ENCODE measurements around the gene STRN. TPM values are rescaled to one million over a fixed set of nuclear protein-coding genes. Genes with fewer than 3 reads are reported as not detected.

Gene STRN
- total and polyA plus RNA-seq, 10 of the 15 experiments (the other 5 are each of a cell fraction or from before 2014, with no cell fraction given) = 1.00 to 19.2 (median 9.1) TPM

- Histone ChIP-seq H3K79me2 (ENCODE audit: control insufficient read depth, insufficient read depth, low read length) (no peaks in the 10 kb centered on the region), H3K4me3 (no peak overlapping the region), H4K20me1 (ENCODE audit: control insufficient read depth, insufficient read depth) (no peaks in the 10 kb centered on the region), H3K27me3 (replicated peaks in 1 of 2; ENCODE audit: control insufficient read depth in 2 of 2, insufficient read depth in 2 of 2, low read length in 1 of 2) (no peaks in the 10 kb centered on the region), H3K27ac (ENCODE audit: control insufficient read depth, insufficient read depth) (no peak overlapping the region), H3K4me2 (ENCODE audit: control insufficient read depth, insufficient read depth) (no peak overlapping the region), H3K9me3 (replicated peaks; ENCODE audit: control insufficient read depth, insufficient read depth, low read length) (no peaks in the 10 kb centered on the region), H3K4me1 (ENCODE audit: control insufficient read depth, insufficient read depth, low read length) (peaks cover 6% of the 10 kb centered on the region; the same call in 1 of the 2 replicates), H3K9ac (ENCODE audit: control insufficient read depth, insufficient read depth, low read length) (no peak overlapping the region), H2AFZ (ENCODE audit: control insufficient read depth, low read depth, low read length) (no peak overlapping the region), H3K36me3 (ENCODE audit: control insufficient read depth in 2 of 2, insufficient read depth in 2 of 2, low read length in 1 of 2) (peaks cover 1 to 3% of the 10 kb centered on the region in 2 experiments; a peak in 2 of 4 replicates)
- SMC1A ChIA-PET (ENCODE audit: uncharacterized antibody, unreplicated experiment) = no interaction called here
- no peak for TF ChIP-seq PBX3 (IDR thresholded peaks at IDR 0.05; ENCODE audit: insufficient replicate concordance, low read depth, low read length)
- TF ChIP-seq CREB1 (IDR thresholded peaks at IDR 0.05; ENCODE audit: low read depth) = no peak
- TF ChIP-seq PML (IDR thresholded peaks at IDR 0.05; ENCODE audit: low read length) = no peak
- TF ChIP-seq SP1 (IDR thresholded peaks at IDR 0.05; ENCODE audit: low read depth, low read length) = no peak
- no peak for TF ChIP-seq RFX5 (IDR thresholded peaks at IDR 0.05; ENCODE audit: low read depth, low read length)
- no peak for TF ChIP-seq POU2F2 (IDR thresholded peaks at IDR 0.05; ENCODE audit: borderline replicate concordance, low read depth, low read length)
- TF ChIP-seq SREBF2 (IDR thresholded peaks at IDR 0.05; ENCODE audit: low read length) = no peak
- TF ChIP-seq IRF5 (IDR thresholded peaks at IDR 0.05; ENCODE audit: borderline replicate concordance) = no peak
- no peak for TF ChIP-seq SMAD5 (IDR thresholded peaks at IDR 0.05; ENCODE audit: low read depth)
- no peak for TF ChIP-seq EGR1 (IDR thresholded peaks at IDR 0.05; ENCODE audit: borderline replicate concordance in 1 of 2, low read depth in 2 of 2, low read length in 2 of 2)
- TF ChIP-seq CEBPB (IDR thresholded peaks at IDR 0.05; ENCODE audit: borderline replicate concordance in 1 of 2, low read depth in 2 of 2, low read length in 2 of 2) = no peak
- CTCF ChIA-PET = no interaction called here
- RAD21 ChIA-PET (ENCODE audit: unreplicated experiment) = no interaction called here
- ATAC-seq = no peak
- DNase-seq (ENCODE audit: low read depth, low spot score) = no peak
- BruUV-seq (replicated peaks) = no TSS peak
- 100% methylated on average over 2 of the region's 2 CpGs for WGBS (ENCODE audit: insufficient coverage, insufficient replicate concordance, low lambda C conversion rate, missing lambda C conversion rate)
- POLR2A ChIA-PET = no interaction called here
- intact Hi-C loops (cut with micrococcal nuclease; ENCODE audit: unreplicated experiment) = no loop called here
- in situ Hi-C loops (cut with MboI) = no loop called here
- no peak for FAIRE-seq
These were observed 104.4 kb downstream of the STRN start for GRCh38 chr2:36861896-36862295.

All from GM12878 (cell line).